ENCODE measurements around the gene TMEM168.

GRCh38 chr7:112735261-112735660 is 54.9 kb downstream of the TMEM168 start:
- TF ChIP-seq CTCF (conservative IDR thresholded peaks at IDR 0.05 in 1 of 2, IDR thresholded peaks at IDR 0.05 in 1 of 2; ENCODE audit: low read depth in 1 of 2, low read length in 2 of 2): no peak
- TF ChIP-seq EZH2 (IDR thresholded peaks at IDR 0.05; ENCODE audit: low read length, missing control alignments): no peak

Data from fibroblast of lung (primary cell).